IPS-NIHi7 (cell line): ENCODE data around the gene CTNNA3.

ENCODE experiments used
- DNase-seq: peaks from one replicate; pipeline ENCODE4 v3.0.0; 2012; ENCODE audit warnings: mixed read lengths; ENCODE audit errors: extremely low spot score

The CTNNA3 gene

DNA sequence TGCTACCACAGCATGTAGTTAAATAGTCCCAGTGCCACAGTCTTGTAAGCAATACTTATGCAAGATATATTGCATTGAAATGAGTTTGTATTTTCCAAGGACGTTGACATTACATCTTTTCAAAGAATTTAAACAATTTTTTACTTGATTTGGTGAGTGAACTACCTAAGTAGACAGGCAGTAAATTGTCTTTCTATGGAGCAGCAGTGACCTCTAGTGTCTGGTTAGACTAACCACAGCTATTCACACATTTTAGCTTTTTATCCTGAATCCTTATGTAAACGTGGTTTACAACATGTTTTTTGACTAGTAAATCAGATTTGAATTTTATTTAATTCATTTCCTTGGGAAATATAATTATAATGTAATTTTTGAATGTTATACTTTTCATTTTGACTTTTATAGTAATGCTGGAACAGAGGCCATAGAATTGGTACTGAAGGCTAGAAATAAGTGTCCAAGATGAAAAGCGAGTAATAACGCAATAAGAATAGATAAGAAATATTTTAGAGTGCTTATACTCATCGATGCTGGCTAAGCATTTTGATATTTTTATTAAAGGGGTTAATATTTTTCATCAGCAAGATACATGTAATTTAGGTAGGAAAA is 764.6 kb downstream of the CTNNA3 start:
- peak; percentile 30 for DNase-seq

DNA sequence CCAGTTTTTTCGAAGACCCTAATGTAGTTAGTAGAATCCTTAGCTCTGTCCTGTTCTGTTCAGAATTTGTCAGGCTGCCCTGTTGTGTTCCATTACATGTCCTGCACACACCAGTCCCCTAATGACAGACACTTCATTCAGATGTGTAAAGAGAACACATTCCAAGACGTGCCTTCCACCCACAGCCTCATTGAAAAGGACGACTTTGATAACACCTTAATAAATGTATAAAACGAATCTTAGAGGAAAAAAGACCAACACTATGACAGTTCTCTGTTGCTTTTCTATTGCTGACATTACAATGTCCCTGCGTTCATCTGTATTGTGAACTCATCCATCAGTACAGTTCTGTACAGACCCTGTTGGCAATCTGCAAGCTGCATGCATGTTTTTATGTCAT is 766.6 kb downstream of the CTNNA3 start:
- no peak for DNase-seq

DNA sequence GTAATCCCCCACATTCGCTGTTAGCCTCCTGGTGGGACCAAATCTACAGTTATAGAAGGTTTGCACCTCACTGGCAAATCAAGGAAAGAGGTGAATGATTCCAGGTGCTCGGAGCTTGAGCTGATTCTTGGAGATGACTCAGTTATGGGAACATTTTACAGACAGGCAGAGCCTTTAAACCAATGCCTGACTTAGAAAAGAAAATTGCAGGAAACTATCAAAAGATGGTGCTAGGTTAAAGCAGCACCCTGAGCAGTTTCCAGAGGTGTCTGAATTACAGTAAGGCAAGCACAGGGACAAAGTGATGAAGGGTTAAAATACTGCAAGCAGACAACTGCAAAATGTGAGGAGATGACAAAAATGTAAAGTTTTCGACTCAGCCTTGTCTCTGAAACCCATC is 767.2 kb downstream of the CTNNA3 start:
- no peak for DNase-seq

DNA sequence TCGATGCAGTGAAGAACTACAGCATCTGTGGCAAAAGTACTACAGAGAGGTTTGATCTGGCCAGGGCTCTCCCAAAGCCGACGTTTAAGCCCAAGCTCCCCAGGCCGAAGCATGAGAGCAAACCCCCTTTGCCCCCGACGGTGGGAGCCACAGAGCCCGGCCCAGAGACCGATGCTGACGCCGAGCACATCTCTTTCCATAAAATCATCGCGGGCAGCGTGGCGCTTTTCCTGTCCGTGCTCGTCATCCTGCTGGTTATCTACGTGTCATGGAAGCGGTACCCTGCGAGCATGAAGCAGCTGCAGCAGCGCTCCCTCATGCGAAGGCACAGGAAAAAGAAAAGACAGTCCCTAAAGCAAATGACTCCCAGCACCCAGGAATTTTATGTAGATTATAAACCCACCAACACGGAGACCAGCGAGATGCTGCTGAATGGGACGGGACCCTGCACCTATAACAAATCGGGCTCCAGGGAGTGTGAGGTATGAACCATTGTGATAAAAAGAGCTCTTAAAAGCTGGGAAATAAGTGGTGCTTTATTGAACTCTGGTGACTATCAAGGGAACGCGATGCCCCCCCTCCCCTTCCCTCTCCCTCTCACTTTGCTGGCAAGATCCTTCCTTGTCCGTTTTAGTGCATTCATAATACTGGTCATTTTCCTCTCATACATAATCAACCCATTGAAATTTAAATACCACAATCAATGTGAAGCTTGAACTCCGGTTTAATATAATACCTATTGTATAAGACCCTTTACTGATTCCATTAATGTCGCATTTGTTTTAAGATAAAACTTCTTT is 767.8 kb downstream of the CTNNA3 start:
- DNase-seq: peak; percentile 12

DNA sequence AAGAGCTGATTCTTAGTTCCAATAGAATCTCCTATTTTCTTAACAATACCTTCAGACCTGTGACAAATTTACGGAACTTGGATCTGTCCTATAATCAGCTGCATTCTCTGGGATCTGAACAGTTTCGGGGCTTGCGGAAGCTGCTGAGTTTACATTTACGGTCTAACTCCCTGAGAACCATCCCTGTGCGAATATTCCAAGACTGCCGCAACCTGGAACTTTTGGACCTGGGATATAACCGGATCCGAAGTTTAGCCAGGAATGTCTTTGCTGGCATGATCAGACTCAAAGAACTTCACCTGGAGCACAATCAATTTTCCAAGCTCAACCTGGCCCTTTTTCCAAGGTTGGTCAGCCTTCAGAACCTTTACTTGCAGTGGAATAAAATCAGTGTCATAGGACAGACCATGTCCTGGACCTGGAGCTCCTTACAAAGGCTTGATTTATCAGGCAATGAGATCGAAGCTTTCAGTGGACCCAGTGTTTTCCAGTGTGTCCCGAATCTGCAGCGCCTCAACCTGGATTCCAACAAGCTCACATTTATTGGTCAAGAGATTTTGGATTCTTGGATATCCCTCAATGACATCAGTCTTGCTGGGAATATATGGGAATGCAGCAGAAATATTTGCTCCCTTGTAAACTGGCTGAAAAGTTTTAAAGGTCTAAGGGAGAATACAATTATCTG is 768.6 kb downstream of the CTNNA3 start:
- no peak for DNase-seq

DNA sequence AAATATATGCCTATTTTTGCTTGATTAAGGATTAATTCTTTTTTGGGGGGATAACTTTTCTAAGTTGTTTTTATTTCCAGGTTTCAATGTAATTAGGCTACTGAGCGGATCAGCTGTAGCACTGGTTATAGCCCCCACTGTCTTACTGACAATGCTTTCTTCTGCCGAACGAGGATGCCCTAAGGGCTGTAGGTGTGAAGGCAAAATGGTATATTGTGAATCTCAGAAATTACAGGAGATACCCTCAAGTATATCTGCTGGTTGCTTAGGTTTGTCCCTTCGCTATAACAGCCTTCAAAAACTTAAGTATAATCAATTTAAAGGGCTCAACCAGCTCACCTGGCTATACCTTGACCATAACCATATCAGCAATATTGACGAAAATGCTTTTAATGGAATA is 769.2 kb downstream of the CTNNA3 start:
- DNase-seq: no peak

DNA sequence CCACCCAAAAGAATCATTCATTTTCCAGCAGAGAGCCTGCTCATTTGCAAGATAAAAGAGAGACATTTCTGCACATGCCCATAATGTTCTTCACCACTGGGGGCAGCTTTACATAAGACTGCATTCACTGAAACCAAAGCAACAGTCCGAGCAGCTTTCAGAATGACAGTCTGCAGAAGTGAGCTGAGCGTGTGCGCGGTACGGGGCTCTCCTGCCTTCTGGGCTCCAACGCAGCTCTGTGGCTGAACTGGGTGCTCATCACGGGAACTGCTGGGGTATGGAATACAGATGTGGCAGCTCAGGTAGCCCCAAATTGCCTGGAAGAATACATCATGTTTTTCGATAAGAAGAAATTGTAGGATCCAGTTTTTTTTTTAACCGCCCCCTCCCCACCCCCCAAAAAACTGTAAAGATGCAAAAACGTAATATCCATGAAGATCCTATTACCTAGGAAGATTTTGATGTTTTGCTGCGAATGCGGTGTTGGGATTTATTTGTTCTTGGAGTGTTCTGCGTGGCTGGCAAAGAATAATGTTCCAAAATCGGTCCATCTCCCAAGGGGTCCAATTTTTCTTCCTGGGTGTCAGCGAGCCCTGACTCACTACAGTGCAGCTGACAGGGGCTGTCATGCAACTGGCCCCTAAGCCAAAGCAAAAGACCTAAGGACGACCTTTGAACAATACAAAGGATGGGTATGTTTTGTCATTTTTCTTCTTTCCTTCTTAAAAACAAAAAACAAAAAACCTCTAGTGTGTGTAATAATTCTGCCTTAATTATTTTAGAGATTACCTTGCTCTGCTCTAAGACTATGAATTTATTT is 769.9 kb downstream of the CTNNA3 start, which contains the start of gene LRRTM3:
Gene LRRTM3, plus strand, starts transcription at position 141 of the 820 bp plus-strand sequence.
- DNase-seq: peak; percentile 79

DNA sequence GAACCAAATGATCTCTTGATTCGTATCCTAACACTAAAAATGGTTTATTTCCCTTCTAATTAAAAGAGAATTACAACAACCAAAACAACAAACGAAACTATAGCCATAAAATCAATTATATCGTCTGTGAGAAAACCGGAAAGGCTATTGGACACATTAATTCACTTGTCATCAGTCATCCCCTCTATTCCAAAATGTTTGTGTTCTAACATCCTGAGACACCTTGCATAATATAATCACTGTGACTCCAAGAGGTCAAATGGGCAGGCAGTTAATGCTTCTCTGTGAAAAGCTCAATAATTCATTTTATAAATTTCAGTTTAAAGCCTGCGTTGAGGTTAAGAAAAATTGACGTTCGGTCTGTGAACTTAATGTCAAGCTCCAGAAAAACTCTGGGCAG is 770.6 kb downstream of the CTNNA3 start:
- no peak for DNase-seq

DNA sequence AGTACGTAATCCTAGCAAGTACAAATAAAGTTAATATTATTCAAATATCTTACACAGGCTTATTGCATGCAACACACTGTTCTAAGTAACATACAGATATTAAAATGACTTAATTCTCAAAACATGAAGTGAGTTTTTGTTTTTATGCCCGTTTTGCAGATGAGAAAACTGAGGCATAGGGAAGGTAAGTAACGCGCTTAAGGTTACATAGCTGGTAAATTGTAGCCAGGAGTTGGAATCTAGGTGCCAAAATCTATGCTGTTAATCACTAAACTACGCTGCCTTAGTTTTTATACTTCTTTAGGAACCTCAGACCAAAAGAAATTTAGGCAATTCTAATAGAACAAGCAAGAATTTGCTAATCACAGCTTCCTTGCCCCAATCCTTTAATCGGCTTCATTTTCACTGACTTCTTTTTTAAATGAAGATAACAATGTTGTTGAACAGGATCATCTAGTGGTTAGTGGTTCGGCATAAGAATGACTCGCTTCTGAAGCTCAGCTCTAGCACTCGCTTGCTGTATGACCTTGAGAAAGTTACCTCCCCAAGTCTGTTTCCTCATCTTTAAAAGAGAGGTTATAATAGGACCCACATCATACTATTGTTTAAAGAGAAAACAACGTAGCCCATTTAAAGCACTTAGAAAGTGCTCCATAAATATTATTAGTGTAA is 771.2 kb downstream of the CTNNA3 start:
- no peak for DNase-seq

DNA sequence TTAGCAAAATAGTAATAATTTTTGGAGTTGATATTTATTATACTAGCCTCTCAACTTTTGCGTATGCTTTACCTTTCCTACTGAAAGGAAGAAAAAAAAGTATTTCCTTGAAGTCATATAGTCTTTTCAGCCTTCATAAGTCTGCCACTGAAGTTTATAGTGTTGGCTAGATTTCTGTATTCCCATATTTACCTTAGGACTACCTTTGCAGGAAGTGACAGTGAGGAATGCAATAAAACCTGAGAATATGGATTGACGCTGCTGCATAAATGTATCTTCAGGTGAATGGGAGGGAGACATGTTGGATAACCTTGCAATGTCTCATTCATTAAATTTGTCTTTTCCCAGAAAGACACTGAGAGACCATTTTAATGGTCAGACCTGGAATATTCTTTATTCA is 776.7 kb downstream of the CTNNA3 start:
- no peak for DNase-seq

DNA sequence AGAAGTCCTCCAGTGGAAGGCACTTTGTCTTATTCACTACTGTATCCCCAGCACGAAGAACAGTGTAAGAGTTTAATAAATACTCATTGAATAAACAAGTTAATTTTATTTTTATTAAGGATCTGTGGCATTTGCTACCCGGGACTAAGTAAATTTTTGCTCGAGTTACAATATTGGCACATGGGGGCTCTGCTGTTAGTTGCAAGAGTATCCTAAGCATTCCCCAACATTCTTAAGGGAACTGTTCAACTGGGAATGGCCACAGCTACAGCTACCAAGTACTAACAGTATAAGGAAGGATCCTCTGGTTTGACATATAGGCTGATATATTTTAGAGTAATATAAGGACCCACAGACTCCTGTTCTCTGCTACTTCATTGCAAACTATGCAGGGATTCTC is 778.9 kb downstream of the CTNNA3 start:
- DNase-seq: peak; percentile 25

DNA sequence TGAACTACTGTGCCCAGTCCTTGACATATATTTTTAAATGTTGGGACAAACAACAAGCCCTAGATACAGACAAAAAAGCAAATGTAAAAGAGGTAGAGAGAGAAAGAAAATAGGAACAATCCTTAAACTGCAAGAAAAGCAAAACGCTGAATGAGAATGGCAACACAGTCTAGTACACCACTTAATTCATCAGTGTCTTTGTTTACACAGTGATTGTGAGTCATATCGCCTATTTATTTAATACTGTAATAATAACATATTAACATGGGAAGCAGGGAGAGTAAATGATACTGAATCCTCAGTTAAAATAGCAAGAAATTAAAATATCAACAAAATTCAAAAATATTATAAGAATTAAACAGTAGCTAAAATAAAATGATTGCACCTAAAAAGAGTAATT is 780.0 kb downstream of the CTNNA3 start:
- no peak for DNase-seq

DNA sequence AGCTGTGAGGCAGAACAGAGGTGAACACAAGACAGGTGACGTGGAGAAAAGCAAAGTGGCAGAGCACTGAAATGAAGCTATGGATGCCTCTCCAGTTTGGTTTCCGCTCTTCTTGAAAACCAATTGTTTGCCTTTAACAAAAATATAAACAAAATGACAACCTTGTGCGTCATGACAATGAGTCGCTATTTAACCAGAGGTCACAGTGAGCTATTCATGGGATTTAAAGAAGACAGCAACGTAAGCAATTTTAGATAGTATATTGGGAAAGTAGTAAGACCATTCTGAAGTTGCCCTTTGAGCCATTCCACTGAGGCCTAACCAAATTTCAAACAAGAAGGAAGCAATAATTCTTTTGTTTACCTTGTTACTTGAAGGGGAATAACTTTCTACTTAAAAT is 785.3 kb downstream of the CTNNA3 start:
- no peak for DNase-seq

DNA sequence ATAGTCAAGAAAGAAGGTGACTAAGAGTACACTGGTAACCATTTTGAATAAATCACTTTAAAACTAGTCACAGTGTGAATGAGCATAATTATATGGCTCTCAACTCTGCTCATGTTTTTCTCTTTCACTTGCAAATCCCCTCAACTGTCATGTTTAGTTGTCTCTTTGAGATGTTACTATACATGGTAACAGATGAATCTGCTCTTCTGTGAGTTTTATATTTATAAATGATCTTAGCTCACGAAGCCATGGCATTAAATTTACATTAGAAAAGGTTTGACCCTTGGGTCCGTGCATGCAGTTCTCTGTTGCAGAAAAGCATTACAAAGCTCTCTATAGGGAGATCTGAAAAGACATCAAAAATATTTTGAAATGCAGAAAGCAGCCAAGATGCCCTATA is 803.1 kb downstream of the CTNNA3 start:
- no peak for DNase-seq

DNA sequence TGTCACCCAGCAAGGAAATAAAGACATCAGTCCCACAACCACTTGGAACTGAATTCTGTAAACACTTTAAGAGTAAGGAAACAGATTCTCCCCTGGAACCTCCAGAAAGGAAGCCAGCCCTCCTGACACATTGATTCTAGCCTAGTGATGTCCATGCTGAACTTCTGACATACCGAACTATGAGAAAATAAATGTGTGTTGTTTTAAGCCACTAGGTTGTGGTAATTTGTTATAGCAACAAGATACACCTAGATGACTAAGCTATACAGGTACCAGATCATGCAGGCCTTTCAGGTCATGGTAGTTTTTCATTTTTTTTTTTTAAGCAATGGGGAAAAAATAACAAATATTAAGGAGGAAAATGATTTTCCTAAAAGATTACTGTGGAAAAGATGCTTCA is 807.8 kb downstream of the CTNNA3 start:
- no peak for DNase-seq

DNA sequence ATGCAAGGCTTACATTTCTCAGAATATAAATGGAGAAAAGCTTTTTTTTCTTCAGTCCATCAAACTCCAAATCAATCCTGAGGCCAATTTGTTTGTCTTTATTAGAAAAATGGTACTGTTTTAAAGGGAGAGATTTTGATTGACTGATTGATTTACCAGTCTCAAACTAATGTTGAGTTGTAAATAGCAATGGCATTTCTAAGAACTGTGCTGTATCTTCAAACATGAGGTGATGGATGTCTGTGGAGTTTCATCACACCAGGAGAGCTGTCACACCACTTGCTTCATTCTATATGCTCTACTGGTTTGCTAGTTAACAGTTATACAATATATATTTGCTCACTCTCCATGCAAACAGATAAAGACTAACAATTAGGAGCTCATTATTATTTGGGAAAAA is 809.1 kb downstream of the CTNNA3 start:
- DNase-seq: no peak

DNA sequence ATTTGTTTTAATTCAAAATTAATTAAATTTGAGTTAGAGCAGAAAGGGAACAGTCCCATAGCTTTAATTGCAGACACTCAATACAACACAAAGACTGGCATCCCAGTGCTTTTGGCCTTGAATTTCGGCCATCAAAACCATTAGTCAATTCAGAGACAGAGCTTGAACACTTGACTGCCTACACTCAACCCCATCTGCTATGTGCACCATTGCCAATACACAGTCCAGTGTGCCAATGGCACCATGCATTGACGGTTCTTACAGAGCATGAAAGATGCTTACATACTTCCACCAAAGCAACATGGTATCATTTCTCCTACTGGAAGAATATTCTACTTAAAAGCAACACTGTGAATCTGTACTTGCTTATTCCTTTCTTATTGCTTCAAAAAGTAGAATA is 813.7 kb downstream of the CTNNA3 start:
- DNase-seq: no peak

DNA sequence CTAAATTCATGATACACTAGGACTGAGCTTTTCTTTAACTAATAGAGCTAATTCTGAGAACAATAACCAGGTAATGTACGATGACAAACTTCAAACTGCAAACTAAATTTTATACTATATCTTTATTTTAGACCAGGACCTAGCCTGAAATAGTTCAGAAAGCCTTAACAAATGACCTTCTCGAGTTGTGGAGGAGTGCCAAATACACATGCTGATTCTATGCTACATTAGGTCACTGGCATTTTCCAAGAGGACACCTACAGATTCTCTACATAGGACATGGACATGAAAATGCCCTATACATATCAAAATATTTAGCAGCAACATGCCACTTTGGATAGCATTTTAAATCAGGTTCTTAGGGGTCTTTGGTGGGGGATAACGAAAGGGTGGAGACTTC is 814.2 kb downstream of the CTNNA3 start:
- no peak for DNase-seq

DNA sequence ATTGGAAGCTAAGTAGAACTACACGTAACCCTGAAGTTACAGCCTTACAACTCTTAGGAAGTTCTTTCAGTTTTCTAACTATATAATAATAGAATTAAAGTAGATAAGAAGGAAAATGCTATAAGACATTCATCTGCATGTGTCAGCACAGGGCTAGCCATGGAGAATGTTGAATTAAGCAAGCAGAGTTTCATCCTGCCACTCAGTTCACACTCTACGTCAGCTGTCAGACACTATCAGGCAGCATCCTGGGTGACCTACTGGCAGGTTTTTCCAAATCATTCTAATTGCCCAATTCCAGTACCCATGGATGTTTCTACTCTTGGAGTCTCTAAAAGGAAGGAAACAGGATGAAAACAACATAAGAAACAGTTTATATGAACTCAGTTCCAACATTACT is 815.2 kb downstream of the CTNNA3 start:
- no peak for DNase-seq

DNA sequence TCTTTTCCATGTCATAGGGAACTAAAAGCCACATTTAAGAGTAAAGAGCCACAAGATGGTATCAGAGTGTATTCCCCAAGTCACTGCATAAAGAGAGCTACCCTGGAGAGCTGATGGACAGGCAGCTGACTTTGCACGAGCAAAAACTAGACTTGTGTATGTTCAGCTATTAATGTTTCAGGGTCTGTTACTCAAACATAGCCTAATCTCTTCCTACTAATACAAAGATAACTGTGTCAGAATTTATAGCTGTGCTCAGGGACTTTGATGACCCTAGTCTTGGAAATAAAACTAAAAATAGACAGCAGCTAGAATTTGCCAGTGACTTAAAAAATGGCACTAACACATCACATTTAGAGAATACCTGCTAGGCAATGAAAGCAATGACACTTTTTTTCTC is 815.7 kb downstream of the CTNNA3 start:
- no peak for DNase-seq

DNA sequence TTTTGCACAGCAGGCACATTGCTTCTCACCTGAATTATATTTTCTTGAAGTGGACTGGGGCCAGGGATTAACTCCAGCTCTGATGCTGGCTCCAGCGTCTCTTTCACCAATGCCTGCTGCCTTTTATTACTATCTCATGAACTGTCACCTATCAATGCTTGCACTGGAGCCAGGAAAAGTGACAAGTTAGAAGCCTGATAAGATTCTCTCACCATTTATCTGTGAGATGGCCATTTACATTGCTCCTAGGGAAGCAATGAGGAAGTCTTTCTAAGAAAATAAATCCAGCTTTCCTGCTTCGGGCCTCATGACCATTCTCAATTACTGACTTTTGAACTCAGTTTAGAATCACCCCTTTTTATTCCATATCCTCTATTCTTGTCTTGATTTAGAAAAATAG is 818.6 kb downstream of the CTNNA3 start:
- no peak for DNase-seq

DNA sequence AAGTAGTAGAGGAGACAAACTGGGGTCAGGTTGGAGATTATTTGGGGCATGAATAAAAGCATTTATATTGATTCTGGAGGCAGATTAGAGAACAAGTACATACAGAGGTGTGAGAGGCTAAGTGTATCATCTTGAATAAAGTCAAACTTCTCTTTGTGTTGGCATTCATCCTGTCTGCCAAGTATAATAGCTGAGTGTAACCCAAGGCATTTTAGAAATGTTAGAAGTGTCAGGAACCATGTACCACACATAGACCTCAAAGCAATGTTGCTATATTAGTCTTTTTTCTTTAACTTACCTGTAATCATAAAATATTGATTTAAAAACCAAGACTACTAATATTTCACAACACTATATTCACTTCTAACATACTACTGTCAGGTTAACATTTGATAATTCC is 826.4 kb downstream of the CTNNA3 start:
- DNase-seq: no peak
